Measurements from ENCODE around the gene G6PC1.
"Not testable (repeated sequence)": the region's sequence is repeated elsewhere in the genome, so short reads cannot be mapped to it uniquely, and the experiment has no call there.

The G6PC1 gene

DNA sequence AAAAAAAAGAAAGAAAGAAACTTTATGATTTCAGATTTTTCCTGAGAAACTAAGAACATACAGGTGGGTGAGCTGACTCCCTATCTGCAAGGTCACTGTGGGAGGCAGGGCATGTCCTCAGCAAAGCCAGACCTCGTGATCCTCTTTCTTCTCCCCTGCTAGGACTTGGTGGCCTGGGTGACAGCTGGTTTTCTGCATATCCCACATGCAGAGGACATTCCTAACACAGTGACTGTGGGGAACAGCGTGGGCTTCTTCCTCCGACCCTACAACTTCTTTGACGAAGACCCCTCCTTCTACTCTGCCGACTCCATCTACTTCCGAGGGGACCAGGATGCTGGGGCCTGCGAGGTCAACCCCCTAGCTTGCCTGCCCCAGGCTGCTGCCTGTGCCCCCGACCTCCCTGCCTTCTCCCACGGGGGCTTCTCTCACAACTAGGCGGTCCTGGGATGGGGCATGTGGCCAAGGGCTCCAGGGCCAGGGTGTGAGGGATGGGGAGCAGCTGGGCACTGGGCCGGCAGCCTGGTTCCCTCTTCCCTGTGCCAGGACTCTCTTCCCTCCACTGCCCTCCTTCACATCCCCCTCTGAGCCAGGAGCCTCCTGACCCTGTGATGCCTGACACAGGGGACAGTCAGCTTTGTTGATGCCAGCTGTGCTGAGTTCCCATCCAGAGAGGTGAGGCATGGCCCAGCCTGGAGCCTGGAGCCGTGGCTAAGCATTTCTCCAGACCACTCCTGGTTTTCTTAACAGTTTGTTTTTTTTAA lies 26.5 kb upstream of the G6PC1 start:
- DNase-seq (ENCODE audit: low spot score), result not testable (repeated sequence)

DNA sequence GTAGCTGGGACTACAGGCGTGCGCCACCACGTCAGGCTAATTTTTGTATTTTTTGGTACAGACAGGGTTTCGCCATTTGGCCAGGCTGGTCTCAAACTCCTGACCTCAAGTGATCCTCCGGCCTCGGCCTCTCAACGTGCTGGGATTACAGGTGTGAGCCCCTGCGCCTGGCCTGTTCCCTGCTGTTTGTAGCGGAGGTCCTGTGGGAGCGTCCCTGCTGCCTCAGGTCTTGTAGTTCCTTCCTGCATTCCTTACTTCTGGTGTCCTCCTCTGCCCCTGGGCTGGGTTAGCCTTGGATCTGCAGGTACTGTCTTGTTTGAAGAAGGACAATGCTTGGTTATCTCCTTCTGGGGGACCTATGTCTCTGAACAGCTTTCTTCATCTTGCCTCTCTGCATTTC lies 23.6 kb upstream of the G6PC1 start:
- no peak for DNase-seq (ENCODE audit: low spot score)

DNA sequence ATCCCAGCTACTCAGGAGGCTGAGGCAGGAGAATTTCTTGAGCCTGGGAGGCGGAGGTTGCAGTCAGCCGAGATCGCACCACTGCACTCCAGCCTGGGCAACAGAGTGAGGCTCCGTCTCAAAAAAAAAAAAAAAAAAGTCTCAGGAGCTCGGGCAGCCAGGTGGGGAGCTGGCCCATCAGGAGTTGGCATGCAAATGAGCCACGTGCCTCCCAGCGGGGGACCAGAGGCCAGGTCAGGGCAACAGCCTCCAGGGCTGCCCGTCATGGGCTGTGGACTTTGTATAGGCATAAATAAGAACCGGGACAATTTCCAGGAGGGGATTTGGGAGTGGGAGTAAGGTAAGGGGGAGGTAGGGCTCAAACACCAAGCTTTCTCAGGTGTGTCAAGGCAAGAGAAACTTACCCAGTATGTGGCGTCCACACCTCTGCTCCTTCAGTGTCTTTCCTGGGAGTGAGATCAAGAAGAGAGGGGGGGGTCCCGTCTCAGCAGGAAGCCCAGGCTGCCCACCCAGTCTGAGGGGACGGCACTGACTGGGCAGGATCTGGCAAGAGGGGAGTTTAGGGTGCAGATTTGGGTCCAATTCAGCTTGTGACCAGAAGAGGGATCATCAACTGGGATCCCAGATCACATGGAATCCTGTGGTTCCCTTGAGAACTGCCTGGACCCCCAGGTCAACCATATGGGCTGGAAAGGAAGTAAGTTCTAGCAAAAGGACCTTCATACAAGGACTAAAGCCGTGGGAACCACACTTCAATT lies 22.3 kb upstream of the G6PC1 start:
- DNase-seq (ENCODE audit: low spot score), result no peak

DNA sequence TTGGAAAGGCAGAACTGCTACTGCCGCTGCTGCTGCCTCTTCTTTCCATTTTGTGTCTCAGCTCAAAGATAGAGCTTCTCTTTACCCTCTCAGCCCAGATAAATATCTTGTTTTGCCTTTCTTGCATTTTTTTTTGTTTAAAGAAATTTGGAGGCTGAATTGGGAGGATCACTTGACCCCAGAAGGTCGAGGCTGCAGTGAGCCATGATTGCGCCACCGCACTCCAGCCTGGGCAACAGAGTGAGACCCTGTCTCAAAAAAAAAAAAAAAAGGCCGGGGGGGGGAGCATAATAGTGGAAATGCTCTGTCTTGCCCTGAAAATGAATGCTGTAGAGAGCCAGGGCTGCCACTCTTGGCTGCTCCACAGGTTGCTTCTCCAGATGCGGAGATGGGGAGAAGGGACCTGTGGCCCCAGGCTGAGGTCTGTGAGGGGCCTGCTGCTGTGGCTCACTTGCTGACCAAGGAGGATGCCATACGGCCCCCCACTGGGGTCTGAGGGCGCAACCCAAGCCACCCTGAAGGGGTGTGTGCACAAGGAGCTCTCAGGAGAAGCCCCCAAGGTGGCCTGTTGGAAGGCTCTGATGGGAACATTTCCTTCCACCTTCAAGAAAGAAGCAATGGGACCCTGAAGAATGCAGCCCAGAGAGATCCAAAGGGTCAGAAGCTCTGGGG lies 21.5 kb upstream of the G6PC1 start:
- no peak for DNase-seq (ENCODE audit: low spot score)

DNA sequence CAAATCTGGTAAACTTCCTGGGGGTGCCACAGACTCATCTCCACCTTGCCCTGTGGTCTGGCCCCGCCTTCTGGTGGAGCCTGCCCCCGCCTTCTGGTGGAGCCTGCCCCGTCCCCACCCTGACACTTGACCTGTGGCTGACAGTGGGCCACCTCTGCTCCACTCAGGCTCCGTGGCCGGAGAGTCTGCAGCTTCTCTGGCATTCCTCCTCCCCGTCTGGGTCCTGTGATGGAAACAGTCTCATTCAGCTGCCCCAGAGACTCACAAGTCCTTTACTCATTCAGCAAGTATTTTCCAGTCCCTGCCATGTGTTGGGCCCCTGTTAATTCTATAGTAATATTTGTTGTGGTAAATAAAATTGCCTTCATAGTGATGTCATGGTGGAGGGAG lies 21.0 kb upstream of the G6PC1 start:
- DNase-seq (ENCODE audit: low spot score), result no peak

DNA sequence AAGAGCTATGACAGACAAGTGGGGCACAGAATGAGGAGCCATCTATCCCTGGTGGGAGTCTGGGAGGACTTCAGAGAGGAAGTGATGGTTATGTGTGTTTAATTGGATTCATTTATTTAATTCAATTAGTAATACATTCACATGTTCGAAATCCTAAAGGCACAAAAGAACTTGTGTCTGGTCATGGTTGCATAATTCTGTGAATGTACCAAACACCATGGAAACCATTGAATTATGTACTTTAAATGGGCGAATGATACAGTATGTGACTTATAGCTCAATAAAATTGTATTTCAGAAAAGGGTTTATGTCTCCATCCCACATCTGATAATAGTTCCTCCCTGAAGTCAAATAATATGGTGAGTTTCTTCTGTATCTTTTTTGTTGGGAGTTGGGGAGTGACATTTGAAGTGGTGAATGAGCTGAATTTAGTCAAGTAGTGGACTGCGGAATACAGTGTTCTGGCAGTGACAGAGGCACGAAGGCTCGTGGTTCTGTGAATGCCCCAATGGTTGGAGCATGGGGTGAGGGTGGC lies 19.8 kb upstream of the G6PC1 start:
- DNase-seq (ENCODE audit: low spot score), result no peak

DNA sequence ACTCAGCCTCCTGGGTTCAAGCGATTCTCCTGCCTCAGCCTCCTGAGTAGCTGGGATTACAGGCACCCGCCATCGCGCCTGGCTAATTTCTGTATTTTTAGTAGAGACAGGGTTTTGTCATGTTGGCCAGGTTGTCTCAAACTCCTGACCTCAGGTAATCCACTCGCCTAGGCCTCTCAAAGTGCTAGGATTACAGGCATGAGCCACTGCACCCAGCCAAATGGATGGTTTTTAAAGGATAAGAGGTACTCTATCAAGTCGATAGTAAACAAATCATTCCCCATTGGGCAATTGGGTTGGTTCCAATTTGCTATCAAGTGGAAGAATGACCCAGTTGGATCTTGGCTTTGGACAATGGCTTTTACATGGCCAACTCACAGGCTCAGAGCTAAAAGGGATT lies 18.9 kb upstream of the G6PC1 start:
- DNase-seq (ENCODE audit: low spot score), result not testable (repeated sequence)

DNA sequence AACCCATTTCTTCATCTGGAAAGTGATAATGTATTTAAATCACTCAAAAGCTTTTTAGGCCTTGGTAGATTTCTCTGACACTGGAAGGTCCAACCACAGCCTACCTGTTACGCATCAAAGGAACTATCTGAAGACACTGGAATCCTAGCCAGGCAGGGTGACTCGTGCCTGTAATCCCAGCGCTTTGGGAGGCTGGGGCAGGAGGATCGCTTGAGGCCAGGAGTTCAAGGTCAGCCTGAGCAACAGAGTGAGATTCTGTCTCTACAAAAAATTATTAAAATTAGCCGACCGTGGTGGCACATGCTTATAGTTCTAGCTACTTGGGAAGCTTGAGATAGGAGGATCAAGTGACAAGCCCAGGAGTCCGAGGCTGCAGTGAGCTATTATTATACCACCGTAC lies 18.4 kb upstream of the G6PC1 start:
- DNase-seq (ENCODE audit: low spot score), result no peak

DNA sequence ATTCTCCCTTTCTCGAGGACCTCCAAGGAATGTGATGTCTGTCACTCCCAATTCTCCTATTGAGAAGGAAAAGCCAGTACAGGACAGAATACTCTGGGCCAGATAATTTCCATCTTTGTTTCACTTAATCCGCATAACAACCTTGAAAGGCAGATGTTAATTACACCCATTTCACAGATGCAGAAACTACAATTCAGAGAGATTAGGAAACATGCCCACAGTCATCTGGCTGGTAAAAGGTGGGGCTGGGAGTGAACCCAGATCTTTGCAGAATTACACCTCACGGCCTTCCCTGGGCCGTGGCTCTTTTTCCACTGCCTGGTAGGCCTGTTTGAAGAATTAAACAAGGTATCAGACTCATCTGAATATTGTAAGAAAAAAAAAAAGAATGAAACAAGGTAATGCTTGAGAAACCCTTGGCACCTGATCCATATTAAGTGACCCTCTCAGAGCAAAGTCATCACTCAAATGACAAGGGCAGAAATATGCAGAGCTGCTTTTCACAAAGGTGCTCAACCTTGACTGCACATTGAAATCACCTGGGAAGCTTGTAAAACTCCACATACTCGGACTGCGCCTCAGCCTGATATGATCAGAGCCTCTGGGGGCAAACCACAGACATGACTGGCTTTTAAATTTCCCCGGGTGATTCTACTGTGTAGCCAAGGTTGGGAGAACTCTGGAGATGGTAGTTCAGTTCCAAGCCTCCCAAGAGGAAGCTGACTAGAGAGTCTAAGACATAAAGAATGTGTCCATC lies 16.6 kb upstream of the G6PC1 start:
- DNase-seq (ENCODE audit: low spot score), result no peak

DNA sequence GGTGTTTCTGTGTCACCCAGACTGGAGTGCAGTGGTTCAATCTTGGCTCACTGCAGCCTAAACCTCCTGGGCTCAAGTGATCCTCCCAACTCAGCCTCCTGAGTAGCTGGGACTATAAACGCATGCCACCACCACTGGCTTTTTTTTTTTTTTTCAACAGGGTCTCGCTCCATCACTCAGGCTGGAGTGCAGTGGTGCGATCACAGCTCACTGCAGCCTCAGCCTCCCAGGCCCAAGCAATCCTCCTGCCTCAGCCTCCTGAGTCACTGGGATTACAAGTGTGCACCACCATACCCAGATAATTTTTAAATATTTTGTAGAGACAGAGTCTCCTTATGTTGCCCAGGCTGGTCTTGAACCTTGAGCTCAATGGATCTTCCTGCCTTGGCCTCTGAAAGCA lies 14.8 kb upstream of the G6PC1 start:
- DNase-seq (ENCODE audit: low spot score), result not testable (repeated sequence)

DNA sequence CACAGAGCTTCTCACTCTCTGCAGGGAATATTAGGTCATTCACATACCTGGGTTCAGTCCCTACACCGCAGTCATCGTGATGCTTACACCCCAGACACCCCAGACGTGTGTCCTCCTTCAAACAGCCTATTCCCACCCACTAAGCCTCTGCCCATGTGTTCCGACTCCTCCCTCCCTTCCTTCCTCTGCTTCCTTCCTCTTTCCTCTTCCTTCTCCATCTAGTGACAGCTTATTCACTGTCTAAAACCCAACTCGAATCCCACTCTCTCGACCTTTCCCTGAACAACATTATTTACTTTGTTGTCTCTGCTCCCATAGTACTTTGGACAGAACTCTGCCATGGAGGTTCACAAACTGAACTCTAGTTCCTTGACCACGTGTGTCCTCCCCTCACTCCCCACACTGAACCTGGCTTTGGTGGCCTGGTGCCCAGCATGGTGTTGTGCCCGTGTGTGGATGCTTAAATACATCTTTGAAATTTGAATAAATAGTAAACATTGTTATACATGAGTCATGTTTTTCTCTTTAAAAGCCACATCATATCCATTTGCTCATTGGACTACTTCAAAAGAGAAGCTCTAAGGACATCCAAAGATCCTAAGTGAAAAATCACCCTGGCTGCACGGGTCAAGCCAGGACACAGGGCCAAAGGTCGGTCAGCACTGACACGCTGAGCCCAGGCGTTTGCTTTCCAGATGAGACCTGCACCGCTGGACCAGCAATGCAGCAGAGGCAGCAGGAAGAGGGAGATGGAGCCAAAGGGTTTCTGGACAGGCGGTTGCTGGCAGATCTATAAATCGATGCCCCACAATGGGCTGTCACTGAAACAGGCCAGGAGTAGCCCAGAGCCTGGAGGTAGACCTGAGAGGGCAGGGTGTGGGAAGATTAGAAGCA lies 14.1 kb upstream of the G6PC1 start:
- DNase-seq (ENCODE audit: low spot score), result no peak

DNA sequence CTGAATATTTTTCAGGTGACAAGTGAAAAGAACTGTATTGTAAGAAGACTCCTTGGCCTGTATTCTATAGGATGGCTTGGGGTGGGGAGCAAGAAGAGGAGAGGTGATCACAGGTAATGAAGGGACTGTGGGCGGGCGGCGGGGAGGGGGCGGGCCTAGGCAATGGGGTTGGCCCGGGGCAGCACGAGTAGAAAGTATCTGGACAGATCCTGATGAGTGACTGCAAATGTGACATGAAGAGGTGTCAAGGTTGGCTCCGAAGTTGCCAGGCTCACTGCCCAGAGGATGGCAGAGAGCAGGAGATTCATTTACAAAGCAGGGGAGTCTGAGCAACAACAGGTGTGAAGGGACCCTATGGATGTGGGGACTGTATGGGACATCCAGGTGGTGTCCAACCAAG lies 10.8 kb upstream of the G6PC1 start:
- DNase-seq (ENCODE audit: low spot score), result no peak

DNA sequence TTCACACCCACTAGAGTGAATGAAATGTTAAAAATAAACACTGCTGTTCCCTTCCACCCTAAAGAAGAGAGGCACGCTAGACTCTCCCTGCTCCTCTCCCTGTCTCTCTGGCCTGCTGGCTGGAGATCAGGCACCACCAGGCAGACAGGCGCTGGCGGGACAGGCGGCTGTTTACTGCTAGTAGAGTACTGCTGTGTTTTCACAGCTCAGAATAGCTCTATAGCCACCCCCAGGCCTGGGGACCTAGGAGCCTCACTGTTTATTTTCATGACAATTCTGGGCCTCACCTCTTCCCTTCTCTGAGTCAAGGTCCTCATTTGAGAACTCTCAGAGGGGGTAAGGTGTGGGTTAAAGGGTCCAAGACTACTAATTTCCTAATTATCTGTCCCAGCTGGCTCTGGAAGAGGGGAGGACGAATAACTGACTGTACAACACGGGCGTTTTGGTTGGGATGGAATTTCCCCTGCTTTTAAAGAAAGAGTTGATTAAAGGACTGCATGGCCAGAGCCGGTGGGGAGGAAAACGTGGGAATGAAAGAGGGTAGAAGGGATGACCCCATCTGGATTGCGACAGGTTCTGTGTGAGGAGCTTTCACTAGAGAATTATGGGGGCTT lies 9.0 kb upstream of the G6PC1 start:
- no peak for DNase-seq (ENCODE audit: low spot score)

DNA sequence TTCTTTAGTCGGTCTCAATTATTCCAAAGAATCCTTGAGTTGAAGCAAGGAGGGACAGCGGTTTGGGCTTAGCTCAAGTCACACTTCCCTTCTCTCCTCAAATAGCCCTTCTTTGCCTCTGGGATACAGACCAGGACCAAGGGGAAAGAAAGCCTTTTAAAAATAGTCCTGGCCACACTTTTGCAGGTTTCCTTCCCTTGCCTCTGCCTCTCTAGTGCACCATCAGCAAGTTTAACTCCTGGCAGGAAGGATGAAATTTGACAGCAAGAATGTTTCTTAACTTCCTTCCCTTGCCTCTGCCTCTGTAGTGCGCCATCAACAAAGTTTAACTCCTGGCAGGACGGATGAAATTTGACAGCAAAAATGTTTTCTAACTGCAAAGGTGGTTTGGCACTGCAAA lies 7.2 kb upstream of the G6PC1 start:
- DNase-seq (ENCODE audit: low spot score), result no peak

DNA sequence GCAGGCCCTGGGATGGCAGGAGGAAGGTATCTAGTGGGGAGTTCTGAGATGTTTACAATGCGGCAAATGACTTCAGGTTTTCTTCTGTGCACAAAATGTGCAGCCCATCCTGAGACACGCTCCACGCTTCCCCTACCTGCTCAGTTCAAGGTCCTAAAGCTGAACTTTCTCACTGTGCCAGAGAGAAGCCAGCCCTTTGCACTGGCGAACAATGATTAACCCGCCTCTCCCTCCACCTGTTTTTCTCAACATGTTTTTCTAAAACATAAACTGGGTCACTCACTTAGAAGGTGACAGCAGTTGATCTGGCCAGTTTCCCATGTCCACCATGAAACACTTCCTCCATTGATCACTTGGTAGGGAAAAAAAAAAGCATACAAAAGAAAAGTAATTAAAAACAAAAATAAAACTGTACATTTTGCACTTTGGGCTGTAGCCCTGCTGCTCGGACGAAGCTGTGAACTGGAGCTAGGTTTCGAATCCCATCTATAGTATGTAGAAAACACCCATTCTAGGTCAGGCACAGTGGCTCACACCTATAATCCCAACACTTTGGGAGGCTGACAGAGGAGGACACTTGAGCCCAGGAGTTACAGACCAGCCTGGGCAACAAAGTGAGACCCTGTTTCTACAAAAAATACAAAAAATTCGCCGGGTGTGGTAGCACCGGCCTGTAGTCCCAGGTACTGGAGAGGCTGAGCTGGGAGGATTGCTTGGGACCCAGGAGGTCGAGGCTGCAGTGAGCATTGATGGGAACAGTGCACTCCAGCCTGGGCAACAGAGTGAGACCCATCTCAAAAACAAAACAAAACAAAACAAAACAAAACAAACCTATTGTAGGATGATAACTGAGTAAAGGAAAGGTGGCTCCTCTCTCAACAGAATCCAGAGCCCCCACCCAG lies 6.1 kb upstream of the G6PC1 start:
- no peak for DNase-seq (ENCODE audit: low spot score)

DNA sequence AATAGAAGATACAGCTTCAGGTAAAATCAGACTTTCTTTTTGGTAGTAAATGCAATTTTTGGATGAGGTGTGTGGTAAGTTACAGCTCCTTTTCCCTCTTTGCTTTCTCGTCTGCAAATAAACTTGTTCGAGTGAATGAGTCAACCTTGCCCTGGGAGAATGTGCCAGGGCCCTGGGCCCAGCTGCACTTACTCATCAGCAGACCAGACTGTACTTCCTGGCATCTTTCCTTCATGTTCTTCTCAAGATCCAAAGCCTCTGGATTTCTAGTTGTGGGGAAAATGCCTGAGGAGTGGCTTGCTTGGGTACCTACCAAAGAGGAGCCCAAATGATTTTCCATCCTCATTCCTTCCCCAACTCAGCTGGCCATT lies 5.4 kb upstream of the G6PC1 start:
- no peak for DNase-seq (ENCODE audit: low spot score)

DNA sequence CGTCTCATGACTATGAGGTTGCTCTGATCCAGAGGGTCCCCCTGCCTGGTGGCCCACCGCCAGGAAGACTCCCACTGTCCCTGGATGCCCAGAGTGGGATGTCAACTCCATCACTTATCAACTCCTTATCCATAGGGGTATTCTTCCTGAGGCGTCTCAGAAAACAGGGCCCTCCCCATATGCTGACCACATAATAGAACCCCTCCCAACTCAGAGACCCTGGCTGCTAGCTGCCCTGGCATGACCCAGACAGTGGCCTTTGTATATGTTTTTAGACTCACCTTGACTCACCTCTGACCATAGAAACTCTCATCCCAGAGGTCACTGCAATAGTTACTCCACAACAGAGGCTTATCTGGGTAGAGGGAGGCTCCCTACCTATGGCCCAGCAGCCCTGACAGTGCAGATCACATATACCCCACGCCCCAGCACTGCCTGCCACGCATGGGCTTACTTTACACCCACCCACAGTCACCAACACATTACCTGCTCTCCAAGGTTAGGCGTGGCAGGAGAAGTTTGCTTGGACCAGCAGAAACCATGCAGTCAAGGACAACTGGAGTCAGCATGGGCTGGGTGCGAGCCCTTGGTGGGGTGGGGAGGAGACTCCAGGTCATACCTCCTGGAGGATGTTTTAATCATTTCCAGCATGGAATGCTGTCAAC lies 2.3 kb upstream of the G6PC1 start:
- DNase-seq (ENCODE audit: low spot score), result no peak

DNA sequence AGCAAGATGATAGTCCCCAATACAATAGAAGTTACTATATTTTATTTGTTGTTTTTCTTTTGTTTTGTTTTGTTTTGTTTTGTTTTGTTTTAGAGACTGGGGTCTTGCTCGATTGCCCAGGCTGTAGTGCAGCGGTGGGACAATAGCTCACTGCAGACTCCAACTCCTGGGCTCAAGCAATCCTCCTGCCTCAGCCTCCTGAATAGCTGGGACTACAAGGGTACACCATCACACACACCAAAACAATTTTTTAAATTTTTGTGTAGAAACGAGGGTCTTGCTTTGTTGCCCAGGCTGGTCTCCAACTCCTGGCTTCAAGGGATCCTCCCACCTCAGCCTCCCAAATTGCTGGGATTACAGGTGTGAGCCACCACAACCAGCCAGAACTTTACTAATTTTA lies 618 bp upstream of the G6PC1 start:
- DNase-seq (ENCODE audit: low spot score), result not testable (repeated sequence)

Data from cerebellar cortex (tissue), 1 donor.